Astrocyte of the cerebellum (primary cell): ENCODE results near the gene NFKB1.

Source experiments
- DNase-seq: peaks from one replicate; pipeline ENCODE4 v3.0.0-alpha.2; 2011; ENCODE audit warnings: low read depth
- H3K4me3 ChIP-seq: 2 replicates; pipeline ENCODE4 v1.5.1; 2011; ENCODE audit warnings: mild to moderate bottlenecking, low read depth, low read length, moderate library complexity
- CTCF ChIP-seq: IDR thresholded peaks from 2 replicates; pipeline ENCODE4 v1.5.1; 2012; ENCODE audit warnings: low read length, low read depth, moderate library complexity, mild to moderate bottlenecking; ENCODE audit errors: missing control alignments
- in situ Hi-C: cut with HindIII; loops from 2 replicates; pipeline ENCODE4 v1.10.0; 2017; ENCODE audit warnings: low sequenced_read_pairs

Gene NFKB1

GRCh38 chr4:102543030-102543928, 42.1 kb downstream of the NFKB1 start:
- DNase-seq: no peak
- in situ Hi-C loops: no loop called here
- no peak overlapping the region for H3K4me3 ChIP-seq
- TF ChIP-seq CTCF: no peak

GRCh38 chr4:102546635-102547034, 45.5 kb downstream of the NFKB1 start:
- DNase-seq: no peak
- TF ChIP-seq CTCF: no peak
- H3K4me3 ChIP-seq: no peak overlapping the region
- in situ Hi-C loops: no loop called here

- H3K4me3 ChIP-seq: no peak overlapping the region
- TF ChIP-seq CTCF: no peak
- no peak for DNase-seq
- in situ Hi-C loops: no loop called here
These were observed 46.8 kb downstream of the NFKB1 start for GRCh38 chr4:102547973-102548372.

GRCh38 chr4:102551958-102552565, 50.9 kb downstream of the NFKB1 start:
- H3K4me3 ChIP-seq: no peak overlapping the region
- in situ Hi-C loops: no loop called here
- DNase-seq: no peak
- TF ChIP-seq CTCF: no peak

- no peak overlapping the region for H3K4me3 ChIP-seq
- in situ Hi-C loops: no loop called here
- DNase-seq: no peak
- no peak for TF ChIP-seq CTCF
These were observed 51.6 kb downstream of the NFKB1 start for GRCh38 chr4:102552781-102553180.

GRCh38 chr4:102553982-102554381, 52.8 kb downstream of the NFKB1 start:
- in situ Hi-C loops: no loop called here
- no peak for TF ChIP-seq CTCF
- no peak overlapping the region for H3K4me3 ChIP-seq

More at GRCh38 chr4:102553982-102554381, 52.8 kb downstream of the NFKB1 start:
- no peak for DNase-seq
